ENCODE data around the gene INTU.
"Not testable (repeated sequence)": the region's sequence is repeated elsewhere in the genome, so short reads cannot be mapped to it uniquely, and the experiment has no call there.

INTU gene

GRCh38 chr4:127632420-127633403 is at the start of gene INTU:
INTU (plus strand) TSS chr4:127632957; CDS start chr4:127633035, 78 bp downstream.
- ChIA-PET POLR2A (interaction anchor here (1.0 to 1.3 kb wide), 3 partner anchors 9 to 920 kb away, joined by 4 to 20 read pairs (median 5); partner anchors contain the start of gene LARP1B), CTCF (interaction anchor here (0.6 to 1.5 kb wide), 2 partner anchors 9 to 201 kb away, joined by 3 to 5 read pairs; no protein-coding TSS in a partner anchor)
- TF ChIP-seq BHLHE40 (IDR thresholded peaks at IDR 0.05; ENCODE audit: borderline replicate concordance) (no peak), L3MBTL2 (conservative IDR thresholded peaks at IDR 0.05) (peak; percentile 71), NFRKB (IDR thresholded peaks at IDR 0.05) (peak; percentile 67; the same call in 1 of the 2 replicates)
- DNase-seq (ENCODE audit: extremely low spot score), result peak; percentile 93

DNA sequence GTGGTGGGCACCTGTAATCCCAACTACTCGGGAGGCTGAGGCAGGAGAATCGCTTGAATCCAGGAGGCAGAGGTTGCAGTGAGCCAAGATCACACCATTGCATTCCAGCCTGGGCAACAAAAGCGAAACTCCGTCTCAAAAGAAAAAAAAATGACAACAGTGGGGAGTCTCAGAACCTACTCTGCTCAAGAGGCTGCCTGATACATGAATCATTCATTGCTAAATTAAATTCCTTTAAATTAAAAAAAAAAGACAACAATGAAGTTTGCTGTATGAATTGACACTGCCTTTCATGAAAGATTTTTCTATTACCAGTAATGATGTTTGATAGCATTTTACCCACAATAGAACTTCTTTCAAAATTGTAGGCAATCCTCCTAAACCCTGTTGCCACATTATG is 46.3 kb upstream of the INTU start:
- CTCF ChIA-PET, result interaction anchor here (1.3 kb wide), 1 partner anchor 10 kb away, joined by 6 read pairs; no protein-coding TSS in a partner anchor
- POLR2A ChIA-PET; DNase-seq (ENCODE audit: extremely low spot score): not testable (repeated sequence)

DNA sequence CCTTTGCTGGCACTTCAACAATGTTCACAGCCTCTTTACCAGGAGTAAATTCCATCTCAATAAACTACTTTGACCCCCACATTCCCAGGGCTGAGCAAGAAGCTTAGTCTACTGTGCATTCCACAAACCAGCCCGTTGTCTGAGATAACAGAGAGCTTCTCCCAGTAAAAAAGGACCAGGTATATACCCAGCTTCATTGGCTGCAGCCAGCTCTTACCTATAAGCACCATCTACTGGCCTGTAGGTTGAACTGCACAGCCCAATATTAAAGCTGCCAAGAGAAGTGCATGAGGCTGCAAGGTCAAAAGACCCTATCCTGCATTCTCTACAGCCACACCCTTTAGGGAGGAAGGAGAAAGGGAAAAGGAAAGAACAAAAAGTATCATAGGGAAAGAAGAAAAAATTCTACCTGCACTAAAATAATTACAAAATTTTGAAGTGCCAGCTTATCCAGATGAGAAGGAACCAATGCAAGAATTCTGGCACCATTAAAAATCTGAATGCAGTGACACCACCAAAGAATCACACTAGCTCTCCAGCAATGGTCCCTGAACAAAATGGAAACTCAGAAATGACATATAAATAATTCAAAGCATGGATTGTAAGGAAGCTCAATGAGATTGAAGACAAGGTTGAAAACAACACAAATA is 45.7 kb upstream of the INTU start:
- CTCF ChIA-PET, result interaction anchor here (0.6 to 1.3 kb wide), 4 partner anchors 10 to 28 kb away, joined by 3 to 6 read pairs (median 4); no protein-coding TSS in a partner anchor

GRCh38 chr4:127589153-127589552 is 43.6 kb upstream of the INTU start:
- CTCF ChIA-PET; POLR2A ChIA-PET; DNase-seq (ENCODE audit: extremely low spot score): not testable (repeated sequence)

More for the DNA sequence above, 45.7 kb upstream of the INTU start:
- TF ChIP-seq SUZ12 (IDR thresholded peaks at IDR 0.05), result no peak
- no peak for TF ChIP-seq FOXM1 (IDR thresholded peaks at IDR 0.05; ENCODE audit: borderline replicate concordance)
- no peak for TF ChIP-seq ARNT (IDR thresholded peaks at IDR 0.05)
- TF ChIP-seq CTBP1 (IDR thresholded peaks at IDR 0.05; ENCODE audit: borderline replicate concordance), result no peak
- no peak for TF ChIP-seq NFRKB (IDR thresholded peaks at IDR 0.05)
- TF ChIP-seq SP1 (IDR thresholded peaks at IDR 0.05), result no peak
- no peak for TF ChIP-seq BHLHE40 (IDR thresholded peaks at IDR 0.05; ENCODE audit: borderline replicate concordance)
- TF ChIP-seq FOXA1 (IDR thresholded peaks at IDR 0.05), result no peak
- TF ChIP-seq LEF1 (IDR thresholded peaks at IDR 0.05; ENCODE audit: borderline replicate concordance), result no peak
- no peak for TF ChIP-seq TARDBP (IDR thresholded peaks at IDR 0.05)
- no peak for TF ChIP-seq HDGF (IDR thresholded peaks at IDR 0.05; ENCODE audit: borderline replicate concordance)
- no peak for TF ChIP-seq FOXK2 (IDR thresholded peaks at IDR 0.05)
- TF ChIP-seq PKNOX1 (IDR thresholded peaks at IDR 0.05), result no peak
- TF ChIP-seq L3MBTL2 (conservative IDR thresholded peaks at IDR 0.05), result no peak
- no peak for TF ChIP-seq ZNF384 (IDR thresholded peaks at IDR 0.05)
- TF ChIP-seq ELF4 (IDR thresholded peaks at IDR 0.05), result no peak
- POLR2A ChIA-PET, result no interaction called here
- peak; percentile 41 for DNase-seq (ENCODE audit: extremely low spot score)

GRCh38 chr4:127598656-127599055 is 34.1 kb upstream of the INTU start:
- DNase-seq (ENCODE audit: extremely low spot score), result no peak
- POLR2A ChIA-PET, result no interaction called here
- TF ChIP-seq ELF4 (IDR thresholded peaks at IDR 0.05) (no peak), ZNF384 (IDR thresholded peaks at IDR 0.05) (no peak), NFRKB (IDR thresholded peaks at IDR 0.05) (no peak), HDGF (IDR thresholded peaks at IDR 0.05; ENCODE audit: borderline replicate concordance) (no peak), FOXA1 (IDR thresholded peaks at IDR 0.05) (no peak), SP1 (IDR thresholded peaks at IDR 0.05) (no peak), PKNOX1 (IDR thresholded peaks at IDR 0.05) (no peak), FOXM1 (IDR thresholded peaks at IDR 0.05; ENCODE audit: borderline replicate concordance) (no peak), LEF1 (IDR thresholded peaks at IDR 0.05; ENCODE audit: borderline replicate concordance) (no peak), CTBP1 (IDR thresholded peaks at IDR 0.05; ENCODE audit: borderline replicate concordance) (no peak)
- CTCF ChIA-PET, result interaction anchor here (0.6 kb wide), 1 partner anchor 12 kb away, joined by 3 read pairs; no protein-coding TSS in a partner anchor

- no peak for DNase-seq (ENCODE audit: extremely low spot score)
- TF ChIP-seq BHLHE40 (IDR thresholded peaks at IDR 0.05; ENCODE audit: borderline replicate concordance) (no peak), ZNF384 (IDR thresholded peaks at IDR 0.05) (no peak), PKNOX1 (IDR thresholded peaks at IDR 0.05) (no peak), SP1 (IDR thresholded peaks at IDR 0.05) (no peak), HDGF (IDR thresholded peaks at IDR 0.05; ENCODE audit: borderline replicate concordance) (no peak), ARNT (IDR thresholded peaks at IDR 0.05) (no peak)
- ChIA-PET CTCF (no interaction called here), POLR2A (interaction anchor here (0.5 kb wide), 1 partner anchor 480 kb away, joined by 3 read pairs; no protein-coding TSS in a partner anchor)
Observed at GRCh38 chr4:127601029-127601428, 31.7 kb upstream of the INTU start.
